Measurements from ENCODE around the gene ARHGAP11A.
"Not testable (repeated sequence)": the region's sequence is repeated elsewhere in the genome, so short reads cannot be mapped to it uniquely, and the experiment has no call there.

ARHGAP11A gene

GRCh38 chr15:32615051-32615870 lies at the start of gene ARHGAP11A:
Gene ARHGAP11A, plus strand, starts transcription at chr15:32615504. Its CDS starts 708 bp downstream, at chr15:32616212.
- not testable (repeated sequence) for H3K9me3 Mint-ChIP-seq
- H3K4me3 Mint-ChIP-seq = peak within 1 kb of the TSS; percentile 94

GRCh38 chr15:32568988-32569387 lies 46.3 kb upstream of the ARHGAP11A start:
- not testable (repeated sequence) for H3K4me1 Mint-ChIP-seq (ENCODE audit: low read depth); H3K36me3 Mint-ChIP-seq (ENCODE audit: low read depth); H3K27me3 Mint-ChIP-seq; H3K27ac Mint-ChIP-seq; H3K9me3 Mint-ChIP-seq; H3K4me3 Mint-ChIP-seq

More at GRCh38 chr15:32615051-32615870, at the start of gene ARHGAP11A:
- Mint-ChIP-seq H3K36me3 (ENCODE audit: low read depth) (peaks cover 13% of the 10 kb centered on the region), H3K27ac (peak within 1 kb of the TSS; percentile 90), H3K4me1 (ENCODE audit: low read depth) (peaks cover 18% of the 10 kb centered on the region)
- not testable (repeated sequence) for H3K27me3 Mint-ChIP-seq

GRCh38 chr15:32578482-32578881 lies 36.8 kb upstream of the ARHGAP11A start:
- not testable (repeated sequence) for H3K27me3 Mint-ChIP-seq; H3K9me3 Mint-ChIP-seq; H3K4me1 Mint-ChIP-seq (ENCODE audit: low read depth); H3K36me3 Mint-ChIP-seq (ENCODE audit: low read depth)
- Mint-ChIP-seq H3K27ac (peak overlapping the region; percentile 59), H3K4me3 (peak overlapping the region; percentile 5)

- H3K4me1 Mint-ChIP-seq (ENCODE audit: low read depth); H3K4me3 Mint-ChIP-seq; H3K27me3 Mint-ChIP-seq; H3K9me3 Mint-ChIP-seq; H3K27ac Mint-ChIP-seq; H3K36me3 Mint-ChIP-seq (ENCODE audit: low read depth): not testable (repeated sequence)
Measured at GRCh38 chr15:32585844-32586243, 29.5 kb upstream of the ARHGAP11A start.

- not testable (repeated sequence) for H3K4me1 Mint-ChIP-seq (ENCODE audit: low read depth); H3K36me3 Mint-ChIP-seq (ENCODE audit: low read depth); H3K27me3 Mint-ChIP-seq; H3K27ac Mint-ChIP-seq; H3K9me3 Mint-ChIP-seq; H3K4me3 Mint-ChIP-seq
Measured at GRCh38 chr15:32593151-32593550, 22.2 kb upstream of the ARHGAP11A start, which contains the start of gene GOLGA8N. Gene GOLGA8N, plus strand, starts transcription at chr15:32593456.

- not testable (repeated sequence) for H3K4me1 Mint-ChIP-seq (ENCODE audit: low read depth); H3K27ac Mint-ChIP-seq; H3K27me3 Mint-ChIP-seq; H3K4me3 Mint-ChIP-seq; H3K9me3 Mint-ChIP-seq; H3K36me3 Mint-ChIP-seq (ENCODE audit: low read depth)
Measured at GRCh38 chr15:32609518-32609917, 5.8 kb upstream of the ARHGAP11A start.

GRCh38 chr15:32610719-32611118 lies 4.6 kb upstream of the ARHGAP11A start:
- H3K36me3 Mint-ChIP-seq (ENCODE audit: low read depth); H3K27me3 Mint-ChIP-seq; H3K27ac Mint-ChIP-seq; H3K4me3 Mint-ChIP-seq; H3K9me3 Mint-ChIP-seq; H3K4me1 Mint-ChIP-seq (ENCODE audit: low read depth): not testable (repeated sequence)

GRCh38 chr15:32614712-32615050 lies 623 bp upstream of the ARHGAP11A start:
- H3K36me3 Mint-ChIP-seq (ENCODE audit: low read depth) = peaks cover 13% of the 10 kb centered on the region

GRCh38 chr15:32615871-32616426 lies 645 bp downstream of the ARHGAP11A start:
- peaks cover 18% of the 10 kb centered on the region for H3K4me1 Mint-ChIP-seq (ENCODE audit: low read depth)
- H3K27ac Mint-ChIP-seq = peak overlapping the region; percentile 90
- not testable (repeated sequence) for H3K27me3 Mint-ChIP-seq, H3K9me3 Mint-ChIP-seq
- peaks cover 13% of the 10 kb centered on the region for H3K36me3 Mint-ChIP-seq (ENCODE audit: low read depth)
- H3K4me3 Mint-ChIP-seq = peak overlapping the region; percentile 94

More at GRCh38 chr15:32614712-32615050, 623 bp upstream of the ARHGAP11A start:
- H3K4me1 Mint-ChIP-seq (ENCODE audit: low read depth) = peaks cover 18% of the 10 kb centered on the region
- peak overlapping the region; percentile 90 for H3K27ac Mint-ChIP-seq
- H3K4me3 Mint-ChIP-seq = peak overlapping the region; percentile 94
- not testable (repeated sequence) for H3K9me3 Mint-ChIP-seq, H3K27me3 Mint-ChIP-seq

- Mint-ChIP-seq H3K4me3 (no peak overlapping the region), H3K36me3 (ENCODE audit: low read depth) (peaks cover 81% of the 10 kb centered on the region), H3K9me3 (no peaks in the 10 kb centered on the region), H3K27ac (no peak overlapping the region), H3K4me1 (ENCODE audit: low read depth) (peaks cover 5% of the 10 kb centered on the region), H3K27me3 (no peaks in the 10 kb centered on the region)
Measured at GRCh38 chr15:32636410-32636809, 21.1 kb downstream of the ARHGAP11A start.

GRCh38 chr15:32636908-32637567 lies 21.7 kb downstream of the ARHGAP11A start:
- Mint-ChIP-seq H3K36me3 (ENCODE audit: low read depth) (peaks cover 76% of the 10 kb centered on the region), H3K9me3 (no peaks in the 10 kb centered on the region), H3K4me3 (no peak overlapping the region), H3K4me1 (ENCODE audit: low read depth) (peaks cover 5% of the 10 kb centered on the region), H3K27me3 (no peaks in the 10 kb centered on the region), H3K27ac (no peak overlapping the region)

- Mint-ChIP-seq H3K27me3 (no peaks in the 10 kb centered on the region), H3K27ac (no peak overlapping the region), H3K4me1 (ENCODE audit: low read depth) (peaks cover 5% of the 10 kb centered on the region), H3K9me3 (no peaks in the 10 kb centered on the region), H3K4me3 (no peak overlapping the region), H3K36me3 (ENCODE audit: low read depth) (peaks cover 74% of the 10 kb centered on the region)
Measured at GRCh38 chr15:32637704-32638103, 22.4 kb downstream of the ARHGAP11A start.

GRCh38 chr15:32641517-32642059 lies 26.3 kb downstream of the ARHGAP11A start, which contains the start of gene SCG5:
Gene SCG5, plus strand, starts transcription at chr15:32641710. Its CDS starts 1,883 bp downstream, at chr15:32643593.
- H3K9me3 Mint-ChIP-seq = no peaks in the 10 kb centered on the region
- no peaks in the 10 kb centered on the region for H3K27me3 Mint-ChIP-seq
- H3K4me3 Mint-ChIP-seq = no peak within 1 kb of the TSS
- H3K36me3 Mint-ChIP-seq (ENCODE audit: low read depth) = peaks cover 45% of the 10 kb centered on the region
- H3K27ac Mint-ChIP-seq = no peak within 1 kb of the TSS
- H3K4me1 Mint-ChIP-seq (ENCODE audit: low read depth) = peaks cover under 1% of the 10 kb centered on the region

GRCh38 chr15:32642667-32643435 lies 27.5 kb downstream of the ARHGAP11A start:
- Mint-ChIP-seq H3K27me3 (no peaks in the 10 kb centered on the region), H3K9me3 (no peaks in the 10 kb centered on the region), H3K27ac (no peak overlapping the region), H3K4me1 (ENCODE audit: low read depth) (no peaks in the 10 kb centered on the region), H3K4me3 (no peak overlapping the region), H3K36me3 (ENCODE audit: low read depth) (peaks cover 33% of the 10 kb centered on the region)
